Large intestine (tissue), 3 donors: ENCODE results near the gene TGM2. TPM values are rescaled to one million over a fixed set of nuclear protein-coding genes. Genes with fewer than 3 reads are reported as not detected.
A peak's percentile ranks its signal among the peaks of the same experiment; 100 is the strongest.

Source experiments
- DNase-seq, 2 donors: peaks; one replicate each; pipeline versions ENCODE4 v3.0.0 to v3.0.0-alpha.2; 2013
- H3K27ac ChIP-seq: one replicate; pipeline ENCODE4 v1.5.1; 2013; ENCODE audit warnings: low read length
- H3K27me3 ChIP-seq: 2 replicates; pipeline ENCODE4 v1.6.1; 2013; ENCODE audit warnings: low read length; ENCODE audit not compliant: control insufficient read depth, insufficient read depth
- H3K36me3 ChIP-seq: 2 replicates; pipeline ENCODE4 v1.6.1; 2013; ENCODE audit warnings: low read length; ENCODE audit not compliant: control insufficient read depth, insufficient read depth
- H3K4me1 ChIP-seq: one replicate; pipeline ENCODE4 v1.6.1; 2013; ENCODE audit warnings: low read length; ENCODE audit not compliant: control insufficient read depth, insufficient read depth
- H3K4me3 ChIP-seq: one replicate; pipeline ENCODE4 v1.5.1; 2013; ENCODE audit warnings: low read length
- H3K9me3 ChIP-seq: one replicate; pipeline ENCODE4 v1.6.1; 2013; ENCODE audit warnings: mild to moderate bottlenecking, low read depth, low read length, moderate library complexity; ENCODE audit not compliant: control insufficient read depth
- WGBS: methylation state at CpG from one replicate; pipeline ENCODE4 v1.1.5; 2013; ENCODE audit warnings: low lambda C conversion rate; ENCODE audit not compliant: insufficient coverage; 5-methylcytosine and 5-hydroxymethylcytosine counted together
- polyA plus RNA-seq: library from polyadenylated mRNA; unstranded; fragments of 120-200 nt; gene quantifications from one replicate; pipeline ENCODE4 v1.2.1, GENCODE V29; 2013

TGM2 gene
- polyA plus RNA-seq, 1 donor = 334 TPM

DNA sequence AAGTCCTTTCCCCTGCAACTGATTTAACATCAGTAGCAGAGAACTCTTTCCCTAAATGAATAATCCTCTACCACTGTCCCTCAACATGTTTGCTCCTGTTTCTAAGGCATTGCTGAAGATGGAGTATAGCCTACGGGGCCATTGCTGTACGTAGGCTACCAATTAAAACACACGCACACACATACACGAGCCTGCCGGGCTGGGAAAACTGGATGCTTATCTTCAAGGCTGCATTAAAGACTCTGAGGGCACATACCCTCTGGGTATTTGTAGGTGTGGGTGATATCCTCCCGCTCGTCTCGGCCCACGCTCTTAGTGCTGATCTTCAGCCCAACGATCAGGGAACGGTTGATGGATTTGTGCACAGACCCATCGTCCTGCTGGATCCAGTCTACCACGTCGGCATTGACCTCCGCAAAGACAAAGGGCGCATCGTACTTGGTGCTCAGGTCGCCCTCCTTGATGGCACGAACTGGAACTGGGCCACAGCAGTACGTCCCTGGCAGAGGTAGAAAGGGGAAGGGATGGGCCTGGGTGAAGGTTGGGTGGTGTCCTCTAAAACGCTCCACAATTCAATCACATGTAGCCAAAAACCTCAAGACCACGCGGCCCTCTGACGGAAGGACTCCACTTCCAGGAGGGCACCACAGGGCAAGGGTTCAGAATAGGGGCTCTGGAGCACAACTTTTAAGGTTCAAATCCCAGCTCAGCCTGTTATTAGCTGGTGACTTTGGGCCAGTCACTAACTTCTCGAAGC is 25.7 kb downstream of the TGM2 start:
- Histone ChIP-seq H3K4me3 (no peak overlapping the region), H3K27ac (peak overlapping the region; percentile 34), H3K27me3 (no peaks in the 10 kb centered on the region), H3K9me3 (peaks cover 4% of the 10 kb centered on the region), H3K36me3 (peaks cover 81% of the 10 kb centered on the region), H3K4me1 (peaks cover 35% of the 10 kb centered on the region)
- no peak for DNase-seq
- 100% methylated on average over 7 of the region's 25 CpGs for WGBS

DNA sequence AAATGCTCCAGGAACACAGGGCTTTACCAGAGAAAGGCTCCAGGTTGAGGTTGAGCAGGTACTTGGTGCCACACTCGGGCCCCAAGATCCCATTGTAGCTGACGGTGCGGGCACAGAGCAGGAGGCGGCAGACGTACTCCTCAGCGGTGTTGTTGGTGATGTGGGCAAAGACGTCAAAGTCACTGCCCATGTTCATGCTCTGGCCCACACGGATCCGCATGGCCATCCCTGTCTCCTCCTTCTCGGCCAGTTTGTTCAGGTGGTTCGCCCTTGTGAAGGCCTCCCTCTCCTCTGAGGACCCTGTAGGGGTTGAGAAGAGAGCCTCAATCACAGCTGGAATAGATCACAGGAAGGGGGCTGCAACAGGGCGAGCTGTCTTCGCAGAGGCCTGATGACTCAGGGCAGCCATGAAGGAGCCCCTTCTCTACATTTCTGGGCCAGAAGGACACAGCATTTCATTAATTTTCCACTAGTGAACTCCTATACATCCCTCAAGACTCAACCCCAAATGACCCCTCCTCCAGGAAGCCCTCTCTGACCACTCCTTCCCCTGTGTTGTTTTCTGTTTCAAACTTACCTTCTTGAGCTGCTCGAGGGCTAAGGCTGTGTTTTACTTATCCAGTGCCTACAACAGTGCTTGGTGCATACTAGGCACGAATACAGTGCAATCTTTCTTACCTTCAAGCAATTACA is 26.8 kb downstream of the TGM2 start:
- DNase-seq = no peak
- Histone ChIP-seq H3K4me1 (peaks cover 28% of the 10 kb centered on the region), H3K9me3 (peaks cover 4% of the 10 kb centered on the region), H3K4me3 (no peak overlapping the region), H3K27ac (no peak overlapping the region), H3K36me3 (peaks cover 92% of the 10 kb centered on the region), H3K27me3 (no peaks in the 10 kb centered on the region)
- WGBS = no CpG with 5 or more reads among the region's 15 CpGs

DNA sequence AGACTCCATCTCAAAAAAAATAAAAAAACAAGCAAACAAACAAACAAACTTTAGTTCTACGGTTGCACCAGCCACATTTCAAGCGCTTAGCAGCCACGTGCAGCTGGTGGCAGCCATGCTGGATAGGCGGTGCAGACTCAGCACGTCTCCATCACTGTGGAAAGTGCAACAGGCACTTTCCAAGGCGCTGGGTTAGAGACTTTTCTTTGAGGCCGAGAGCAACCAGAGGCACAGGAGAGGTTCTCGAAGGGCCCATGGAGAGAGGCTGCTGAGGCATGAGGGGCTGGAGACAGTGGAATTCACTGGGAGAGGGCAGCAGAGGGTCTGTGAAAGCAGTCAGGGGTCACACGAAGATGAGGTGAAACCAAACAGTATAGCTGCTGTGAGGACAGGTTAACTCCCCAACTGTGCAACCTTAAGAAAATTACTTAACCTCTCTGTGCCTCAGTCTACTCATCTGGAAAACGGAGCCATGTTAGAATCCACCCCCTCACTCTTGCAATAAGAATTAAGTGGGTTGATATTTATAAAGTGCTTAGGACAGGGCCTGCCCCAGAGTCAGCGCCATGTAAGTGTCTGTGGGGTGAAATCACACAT is 27.5 kb downstream of the TGM2 start:
- H3K27ac ChIP-seq = no peak overlapping the region
- peaks cover 4% of the 10 kb centered on the region for H3K9me3 ChIP-seq
- no peaks in the 10 kb centered on the region for H3K27me3 ChIP-seq
- DNase-seq = no peak
- no peak overlapping the region for H3K4me3 ChIP-seq
- H3K36me3 ChIP-seq = peaks cover 94% of the 10 kb centered on the region
- peaks cover 21% of the 10 kb centered on the region for H3K4me1 ChIP-seq
- no CpG with 5 or more reads among the region's 11 CpGs for WGBS

DNA sequence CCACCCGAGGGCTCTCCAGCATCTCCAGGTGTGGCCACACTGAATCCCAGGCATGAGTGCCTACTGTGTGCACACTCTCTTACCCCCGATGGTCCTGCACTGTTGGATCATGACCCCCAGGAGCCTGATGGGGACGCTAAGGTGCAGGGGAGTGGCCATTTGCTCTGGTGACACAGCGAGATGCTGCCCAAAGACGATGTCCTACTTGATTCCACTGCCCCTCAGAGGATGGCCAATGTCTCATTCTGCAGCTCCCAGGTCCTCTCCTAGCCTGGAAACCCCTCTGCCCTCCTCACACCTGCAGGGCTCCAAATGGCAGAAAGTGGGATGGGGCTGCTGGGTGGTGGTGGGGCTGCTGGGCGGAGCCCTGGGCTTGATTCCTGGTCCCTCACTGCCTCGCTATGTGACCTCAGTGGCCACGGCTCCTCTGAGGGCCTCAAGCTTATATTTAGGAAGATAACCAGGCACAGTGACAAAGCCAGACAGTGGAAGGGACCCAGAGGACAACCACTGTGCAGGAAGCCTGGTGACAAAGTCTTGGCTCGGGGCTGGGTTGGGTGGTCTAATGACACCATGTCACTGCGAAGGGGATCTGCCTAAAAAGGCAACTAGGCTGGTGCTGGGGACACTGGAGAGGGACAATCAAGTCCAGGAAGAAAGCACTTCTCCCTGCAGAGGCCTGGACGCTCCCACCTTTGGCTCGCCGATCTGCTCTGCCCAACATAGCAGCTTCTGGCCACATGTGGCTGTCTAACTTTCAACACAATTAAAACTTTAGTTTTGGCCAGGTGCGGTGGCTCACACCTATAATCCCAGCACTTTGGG is 28.4 kb downstream of the TGM2 start:
- whole genome bisulfite sequencing = 60% methylated on average over 1 of the region's 14 CpGs
- H3K27me3 ChIP-seq = no peaks in the 10 kb centered on the region

DNA sequence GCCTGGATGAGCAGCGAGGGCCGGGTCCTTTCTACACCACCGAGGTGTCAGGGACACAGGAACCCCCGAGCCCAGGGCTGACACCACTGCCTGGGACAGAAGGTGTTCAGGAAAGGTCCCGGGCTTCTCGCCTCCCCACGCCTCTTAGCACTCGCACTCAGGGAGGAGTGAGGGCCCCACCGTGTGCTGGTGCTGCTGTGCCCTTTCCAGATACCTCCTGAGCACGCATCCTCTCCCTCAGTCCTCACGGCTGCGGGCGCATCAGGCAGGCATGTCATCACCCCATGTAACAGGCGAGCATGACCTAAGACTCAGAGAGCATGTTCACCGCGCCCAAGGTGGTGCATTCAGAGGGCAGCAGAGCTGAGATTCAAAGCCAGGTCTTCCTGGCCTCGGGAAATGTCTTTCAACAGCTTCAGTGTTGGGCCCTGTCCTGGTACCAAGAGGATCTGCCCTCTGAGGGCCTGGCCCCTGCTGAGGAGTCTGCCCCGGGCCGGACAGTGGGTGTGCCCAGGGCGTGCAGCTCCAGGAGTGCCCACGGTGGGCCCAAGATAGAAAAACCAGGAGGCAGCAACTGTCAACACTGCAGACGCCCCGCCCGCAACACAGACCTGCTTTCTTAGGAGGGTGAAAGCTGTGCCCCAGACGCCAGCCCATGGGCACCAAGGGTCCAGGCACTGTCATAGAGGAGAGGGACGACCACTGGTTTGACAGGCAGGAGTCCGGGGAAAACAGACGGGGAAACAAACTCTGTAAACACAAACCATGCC is 29.2 kb downstream of the TGM2 start:
- no peak overlapping the region for H3K27ac ChIP-seq
- no CpG with 5 or more reads among the region's 28 CpGs for WGBS
- no peak overlapping the region for H3K4me3 ChIP-seq
- no peak for DNase-seq
- H3K9me3 ChIP-seq = peaks cover 4% of the 10 kb centered on the region
- H3K27me3 ChIP-seq = no peaks in the 10 kb centered on the region
- H3K4me1 ChIP-seq = peaks cover 6% of the 10 kb centered on the region
- H3K36me3 ChIP-seq = peaks cover 97% of the 10 kb centered on the region

More for the DNA sequence above, 28.4 kb downstream of the TGM2 start:
- H3K36me3 ChIP-seq = peaks cover 96% of the 10 kb centered on the region
- DNase-seq = no peak
- H3K9me3 ChIP-seq = peaks cover 4% of the 10 kb centered on the region
- H3K27ac ChIP-seq = no peak overlapping the region
- no peak overlapping the region for H3K4me3 ChIP-seq
- H3K4me1 ChIP-seq = peaks cover 12% of the 10 kb centered on the region

DNA sequence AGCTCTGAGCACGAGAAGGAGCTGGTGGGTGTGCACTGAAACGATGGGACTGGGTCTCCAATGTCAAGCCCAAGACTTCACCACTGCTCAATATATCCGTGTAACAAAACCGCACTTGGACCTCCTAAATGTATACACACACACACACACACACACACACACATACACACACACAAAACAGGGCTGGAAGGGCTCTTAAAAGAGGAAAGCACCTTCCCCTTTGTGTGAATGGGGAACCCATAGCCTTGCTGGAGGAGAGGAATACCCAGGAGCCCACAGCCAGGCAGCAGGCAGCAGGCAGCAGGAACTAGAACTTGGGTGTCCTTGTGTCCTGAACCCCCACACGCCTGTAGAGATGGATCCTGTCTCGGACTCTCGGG is 29.8 kb downstream of the TGM2 start:
- no peak for DNase-seq
- WGBS = no CpG with 5 or more reads among the region's 7 CpGs
- Histone ChIP-seq H3K4me3 (no peak overlapping the region), H3K27me3 (no peaks in the 10 kb centered on the region), H3K27ac (no peak overlapping the region), H3K9me3 (peaks cover 4% of the 10 kb centered on the region), H3K4me1 (peaks cover 3% of the 10 kb centered on the region), H3K36me3 (peaks cover 99% of the 10 kb centered on the region)

DNA sequence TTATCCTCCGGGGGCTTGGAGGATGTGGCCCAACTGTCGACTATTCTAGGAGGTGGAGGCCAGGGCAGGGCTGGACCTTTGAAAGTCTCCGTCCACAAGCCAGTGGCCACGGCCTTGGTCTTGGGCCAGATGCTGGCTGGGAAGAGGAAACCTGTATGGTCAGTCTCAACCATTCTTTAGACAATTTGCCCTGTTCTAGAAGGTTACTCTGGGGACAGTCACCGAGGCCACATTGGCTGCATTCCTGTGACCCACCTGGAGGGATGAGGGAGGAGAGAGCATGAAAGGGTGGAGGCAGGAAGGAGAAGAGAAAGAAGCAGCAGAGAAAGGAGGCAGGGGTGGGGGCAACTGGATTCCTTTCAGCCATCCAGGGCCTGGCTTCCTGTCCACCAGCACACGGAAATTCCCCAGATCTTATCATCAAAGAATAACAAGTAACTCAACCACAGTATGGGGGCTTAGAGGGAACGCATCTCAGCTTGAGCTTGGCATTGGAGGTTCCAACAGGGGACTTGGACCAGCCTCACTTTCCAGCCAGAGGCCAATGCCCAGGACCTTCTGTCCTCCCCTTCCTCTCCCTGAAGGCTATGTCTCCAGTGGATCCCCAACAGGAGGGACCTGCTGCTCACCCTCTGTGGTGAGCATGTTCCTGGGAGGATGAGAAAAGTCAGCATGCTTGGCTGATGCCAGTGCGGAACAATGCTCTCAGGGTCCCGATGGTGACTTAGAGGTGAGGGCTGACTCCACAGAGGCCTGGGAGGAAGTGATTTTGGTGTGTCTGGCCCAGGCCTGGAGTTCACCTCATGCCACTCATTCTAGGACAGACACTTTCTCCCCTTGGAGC is 30.4 kb downstream of the TGM2 start:
- Histone ChIP-seq H3K27ac (peak overlapping the region; percentile 34), H3K4me3 (no peak overlapping the region), H3K4me1 (no peaks in the 10 kb centered on the region), H3K27me3 (no peaks in the 10 kb centered on the region), H3K9me3 (peaks cover 4% of the 10 kb centered on the region), H3K36me3 (peaks cover 100% of the 10 kb centered on the region)
- no CpG with 5 or more reads among the region's 9 CpGs for WGBS
- no peak for DNase-seq

DNA sequence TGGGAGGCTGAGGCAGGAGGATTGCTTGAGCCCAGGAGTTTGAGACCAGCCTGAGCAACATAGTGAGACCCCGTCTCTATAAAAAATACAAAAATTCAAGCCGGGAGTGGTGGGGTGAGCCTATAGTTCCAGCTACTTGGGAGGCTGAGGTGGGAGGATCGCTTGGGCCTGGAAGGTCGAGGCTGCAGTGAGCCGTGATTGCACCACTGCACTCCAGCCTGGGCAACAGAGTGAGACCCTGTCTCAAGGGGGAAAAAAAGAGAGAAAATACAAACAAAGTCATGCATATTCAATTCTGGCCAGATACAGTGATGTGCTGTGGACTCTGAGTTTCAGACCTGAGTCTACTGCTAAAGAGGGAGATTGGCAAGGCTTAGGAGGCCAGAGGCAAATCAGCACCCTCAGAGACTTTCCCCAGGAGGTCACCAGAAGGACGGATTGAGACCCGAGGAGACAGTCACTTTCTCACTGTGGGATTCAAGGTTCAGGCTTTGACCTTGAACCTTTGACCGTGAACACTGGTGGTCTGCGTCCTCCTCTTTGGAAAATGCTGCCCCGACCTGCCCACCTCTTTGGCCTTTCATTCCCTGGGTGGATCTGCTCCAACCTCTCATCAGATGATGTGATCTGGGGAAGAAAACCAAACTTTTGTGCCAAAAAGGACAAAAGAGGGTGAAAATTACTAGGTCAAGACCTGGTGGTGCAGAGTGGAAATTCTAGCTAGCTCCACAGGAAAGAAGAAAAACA is 31.2 kb downstream of the TGM2 start:
- WGBS = no CpG with 5 or more reads among the region's 10 CpGs
- Histone ChIP-seq H3K27ac (peak overlapping the region; percentile 34), H3K9me3 (peaks cover 2% of the 10 kb centered on the region), H3K27me3 (no peaks in the 10 kb centered on the region), H3K4me3 (no peak overlapping the region), H3K36me3 (peaks cover 100% of the 10 kb centered on the region), H3K4me1 (no peaks in the 10 kb centered on the region)
- no peak for DNase-seq
